ENCODE data around the gene KIRREL3.

Gene KIRREL3

GRCh38 chr11:126630893-126631798, 369.4 kb downstream of the KIRREL3 start:
- no peak for TF ChIP-seq CTCF (IDR thresholded peaks at IDR 0.05; ENCODE audit: insufficient read depth, low read length, poor library complexity, severe bottlenecking)
- Histone ChIP-seq H3K27me3 (replicated peaks; ENCODE audit: control insufficient read depth, insufficient read depth, low read length) (peaks cover 2% of the 10 kb centered on the region), H3K4me3 (replicated peaks; ENCODE audit: low read depth, low read length) (no peak overlapping the region), H3K36me3 (ENCODE audit: control insufficient read depth, insufficient read depth, low read length) (no peaks in the 10 kb centered on the region)
- no peak for DNase-seq (ENCODE audit: extremely low read depth, insufficient read length)

GRCh38 chr11:126630488-126630887, 370.1 kb downstream of the KIRREL3 start:
- TF ChIP-seq CTCF (IDR thresholded peaks at IDR 0.05; ENCODE audit: insufficient read depth, low read length, poor library complexity, severe bottlenecking), result no peak
- Histone ChIP-seq H3K27me3 (replicated peaks; ENCODE audit: control insufficient read depth, insufficient read depth, low read length) (peaks cover 2% of the 10 kb centered on the region), H3K36me3 (ENCODE audit: control insufficient read depth, insufficient read depth, low read length) (no peaks in the 10 kb centered on the region), H3K4me3 (replicated peaks; ENCODE audit: low read depth, low read length) (no peak overlapping the region)
- no peak for DNase-seq (ENCODE audit: extremely low read depth, insufficient read length)

GRCh38 chr11:126628790-126629621, 371.6 kb downstream of the KIRREL3 start:
- H3K4me3 ChIP-seq (replicated peaks; ENCODE audit: low read depth, low read length), result no peak overlapping the region
- no peaks in the 10 kb centered on the region for H3K36me3 ChIP-seq (ENCODE audit: control insufficient read depth, insufficient read depth, low read length)
- peaks cover 2% of the 10 kb centered on the region for H3K27me3 ChIP-seq (replicated peaks; ENCODE audit: control insufficient read depth, insufficient read depth, low read length)
- no peak for DNase-seq (ENCODE audit: extremely low read depth, insufficient read length)
- TF ChIP-seq CTCF (IDR thresholded peaks at IDR 0.05; ENCODE audit: insufficient read depth, low read length, poor library complexity, severe bottlenecking), result no peak

- Histone ChIP-seq H3K36me3 (ENCODE audit: control insufficient read depth, insufficient read depth, low read length) (no peaks in the 10 kb centered on the region), H3K4me3 (replicated peaks; ENCODE audit: low read depth, low read length) (no peak overlapping the region), H3K27me3 (replicated peaks; ENCODE audit: control insufficient read depth, insufficient read depth, low read length) (peaks cover 2% of the 10 kb centered on the region)
- no peak for DNase-seq (ENCODE audit: extremely low read depth, insufficient read length)
- no peak for TF ChIP-seq CTCF (IDR thresholded peaks at IDR 0.05; ENCODE audit: insufficient read depth, low read length, poor library complexity, severe bottlenecking)
Observed at GRCh38 chr11:126628450-126628789, 372.1 kb downstream of the KIRREL3 start.

- no peaks in the 10 kb centered on the region for H3K36me3 ChIP-seq (ENCODE audit: control insufficient read depth, insufficient read depth, low read length)
- DNase-seq (ENCODE audit: extremely low read depth, insufficient read length), result no peak
- peaks cover 2% of the 10 kb centered on the region for H3K27me3 ChIP-seq (replicated peaks; ENCODE audit: control insufficient read depth, insufficient read depth, low read length)
- TF ChIP-seq CTCF (IDR thresholded peaks at IDR 0.05; ENCODE audit: insufficient read depth, low read length, poor library complexity, severe bottlenecking), result no peak
- no peak overlapping the region for H3K4me3 ChIP-seq (replicated peaks; ENCODE audit: low read depth, low read length)
Observed at GRCh38 chr11:126627421-126627820, 373.1 kb downstream of the KIRREL3 start.
